ENCODE measurements around the gene ABCE1. TPM values are rescaled to one million over a fixed set of nuclear protein-coding genes. Genes with fewer than 3 reads are reported as not detected.

Gene ABCE1
- total RNA-seq, 4 donors from 2014 or later, result 53.7 to 70.2 (median 64.7) TPM

DNA sequence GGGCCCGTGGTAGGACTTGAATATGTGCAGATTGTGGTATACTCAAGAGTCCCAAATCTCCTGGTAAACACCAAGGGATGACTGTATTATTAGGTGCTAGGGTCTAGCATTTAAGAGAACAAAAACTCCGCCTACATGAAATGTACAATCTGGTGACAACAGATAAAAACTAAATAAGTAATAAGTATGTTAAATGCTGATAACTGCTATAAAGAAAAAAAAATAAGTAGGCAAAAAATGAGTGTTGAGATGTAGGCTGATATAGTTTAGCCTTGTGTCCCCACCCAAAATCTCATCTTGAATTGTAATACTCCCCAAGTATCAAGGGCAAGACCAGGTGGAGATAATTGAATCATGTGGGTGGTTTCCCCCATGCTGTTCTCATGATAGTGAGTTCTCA is 58.9 kb downstream of the ABCE1 start:
- WGBS, 2 donors, result 98 to 100% methylated on average over 2 of the region's 2 CpGs
- Histone ChIP-seq H3K27me3 (no peaks in the 10 kb centered on the region), H3K4me1 (no peaks in the 10 kb centered on the region), H3K27ac (no peak overlapping the region), H3K4me3 (replicated peaks in 1 of 3) (no peak overlapping the region), H3K9me3 (no peaks in the 10 kb centered on the region), H3K36me3 (peaks cover 12 to 16% of the 10 kb centered on the region in 2 donors)
- no peak for TF ChIP-seq CTCF (IDR thresholded peaks at IDR 0.05)
- TF ChIP-seq POLR2A (IDR thresholded peaks at IDR 0.05), result no peak
- no peak for DNase-seq
- intact Hi-C loops (cut with DNase I), result no loop called here

DNA sequence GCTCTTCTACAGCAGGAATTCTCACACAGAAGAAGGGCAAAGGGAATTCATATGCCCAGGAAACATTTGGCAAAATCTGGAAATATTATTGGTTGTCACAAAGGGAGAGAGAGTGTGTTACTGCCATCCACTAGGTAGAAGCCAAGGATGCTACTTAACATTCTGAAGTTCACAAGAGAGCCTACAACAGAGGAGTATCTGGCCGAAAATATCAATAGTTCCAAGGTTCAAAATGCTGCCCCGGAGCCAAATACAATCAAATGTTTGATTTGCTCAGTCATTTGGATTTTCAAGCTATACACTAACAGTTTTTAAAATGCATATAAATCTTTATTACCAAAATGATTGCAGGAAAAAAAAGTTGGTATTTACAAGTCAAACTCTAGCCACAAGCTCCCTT is 63.4 kb downstream of the ABCE1 start:
- no peaks in the 10 kb centered on the region for H3K27me3 ChIP-seq
- no peaks in the 10 kb centered on the region for H3K9me3 ChIP-seq
- peaks cover 15 to 18% of the 10 kb centered on the region in 2 donors for H3K36me3 ChIP-seq
- no peak overlapping the region for H3K27ac ChIP-seq
- H3K4me3 ChIP-seq (replicated peaks in 1 of 3), result no peak overlapping the region
- no peak for DNase-seq
- TF ChIP-seq CTCF (IDR thresholded peaks at IDR 0.05) (no peak), POLR2A (IDR thresholded peaks at IDR 0.05) (no peak)
- intact Hi-C loops (cut with DNase I), result no loop called here
- H3K4me1 ChIP-seq, result no peaks in the 10 kb centered on the region
- WGBS, 2 donors, result 41 to 49% methylated on average over 2 of the region's 2 CpGs

DNA sequence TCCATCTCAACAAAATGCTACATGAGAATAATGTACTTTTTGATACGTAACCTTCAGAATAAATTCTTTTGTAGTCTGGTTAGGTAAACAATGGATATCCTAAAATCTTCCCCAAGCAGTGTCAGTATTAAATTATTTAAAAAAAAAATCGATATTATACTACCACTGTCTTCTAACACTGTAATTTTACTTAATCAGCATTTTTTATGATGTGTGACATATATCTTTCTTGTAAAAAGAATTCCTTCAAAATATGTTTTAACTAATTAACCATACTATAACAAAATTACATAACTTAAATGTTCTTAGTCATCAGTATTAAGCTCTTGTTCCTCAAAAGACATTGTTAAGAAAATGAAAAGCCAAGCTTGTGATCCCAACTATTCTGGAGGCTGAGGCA is 69.8 kb downstream of the ABCE1 start:
- no peaks in the 10 kb centered on the region for H3K9me3 ChIP-seq
- H3K27ac ChIP-seq, result no peak overlapping the region
- peaks cover 0 to 10% of the 10 kb centered on the region in 2 donors for H3K36me3 ChIP-seq
- no peak for DNase-seq
- H3K4me3 ChIP-seq (replicated peaks in 1 of 3), result no peak overlapping the region
- H3K27me3 ChIP-seq, result no peaks in the 10 kb centered on the region
- WGBS, 2 donors, result 95 to 98% methylated on average over 2 of the region's 2 CpGs
- TF ChIP-seq POLR2A (IDR thresholded peaks at IDR 0.05) (no peak), CTCF (IDR thresholded peaks at IDR 0.05) (no peak)
- intact Hi-C loops (cut with DNase I), result no loop called here
- H3K4me1 ChIP-seq, result peaks cover 0 to 8% of the 10 kb centered on the region in 2 donors

DNA sequence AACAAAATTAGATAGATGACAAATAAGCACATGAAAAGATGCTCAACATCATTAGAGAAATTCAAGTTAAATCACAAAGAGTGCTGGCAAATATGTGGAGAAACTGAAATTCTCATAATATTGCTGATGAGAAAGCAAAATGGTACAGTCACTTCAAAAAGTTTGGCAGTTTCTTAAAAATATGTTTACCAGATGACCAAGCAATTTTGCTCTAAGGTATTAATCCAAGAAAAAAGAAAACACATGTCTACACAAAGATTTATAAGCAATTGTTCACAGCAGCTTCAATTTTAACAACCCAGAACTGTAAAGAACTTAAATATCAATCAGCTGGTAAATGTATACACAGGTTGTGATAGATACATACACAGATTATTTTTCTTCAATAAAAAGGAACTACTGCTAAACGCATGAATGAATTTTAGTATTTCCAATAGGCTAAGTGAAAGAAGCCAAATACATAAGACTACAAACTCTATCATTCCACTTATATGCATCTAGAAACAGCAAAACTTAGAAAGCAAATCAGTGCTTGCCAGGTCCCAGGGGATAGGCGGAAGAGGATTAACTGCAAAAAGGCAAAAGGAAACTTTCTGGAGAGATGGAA is 70.6 kb downstream of the ABCE1 start:
- intact Hi-C loops (cut with DNase I), result no loop called here
- Histone ChIP-seq H3K27ac (no peak overlapping the region), H3K36me3 (peaks cover 0 to 10% of the 10 kb centered on the region in 2 donors), H3K27me3 (no peaks in the 10 kb centered on the region), H3K4me1 (peaks cover 0 to 8% of the 10 kb centered on the region in 2 donors), H3K9me3 (no peaks in the 10 kb centered on the region), H3K4me3 (replicated peaks in 1 of 3) (no peak overlapping the region)
- no peak for DNase-seq
- 95 to 96% methylated on average over 2 of the region's 2 CpGs for WGBS, 2 donors
- TF ChIP-seq CTCF (IDR thresholded peaks at IDR 0.05) (no peak), POLR2A (IDR thresholded peaks at IDR 0.05) (no peak)

DNA sequence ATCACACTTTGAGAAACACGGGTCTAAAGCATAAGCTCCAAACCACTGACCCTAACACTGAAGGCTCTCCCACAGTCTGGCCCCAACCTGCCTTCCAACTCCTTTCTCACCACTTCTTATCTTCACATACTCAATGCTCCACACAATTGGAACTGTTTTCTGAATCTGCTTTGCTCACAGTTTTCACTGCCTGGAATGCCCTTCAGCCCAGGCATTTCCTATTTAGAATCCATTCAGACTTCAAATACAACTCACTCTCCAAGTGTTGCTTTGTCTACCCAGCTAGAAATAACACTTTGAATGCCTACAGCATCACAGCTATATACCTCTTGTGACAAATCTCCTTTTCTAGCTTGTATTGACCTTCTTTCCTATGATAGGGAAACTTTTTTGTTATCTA is 72.1 kb downstream of the ABCE1 start:
- H3K27me3 ChIP-seq, result no peaks in the 10 kb centered on the region
- no peak overlapping the region for H3K27ac ChIP-seq
- 88 to 92% methylated on average over 1 of the region's 1 CpG for WGBS, 2 donors
- intact Hi-C loops (cut with DNase I), result no loop called here
- no peak overlapping the region for H3K4me3 ChIP-seq (replicated peaks in 1 of 3)
- DNase-seq, result no peak
- TF ChIP-seq POLR2A (IDR thresholded peaks at IDR 0.05) (no peak), CTCF (IDR thresholded peaks at IDR 0.05) (no peak)
- H3K9me3 ChIP-seq, result no peaks in the 10 kb centered on the region
- H3K36me3 ChIP-seq, result peaks cover 0 to 13% of the 10 kb centered on the region in 2 donors
- peaks cover 4 to 8% of the 10 kb centered on the region in 2 donors for H3K4me1 ChIP-seq

All from thyroid gland (tissue), 4 donors.